GM23248 (cell line): ENCODE results near the gene MICU2. TPM values are rescaled to one million over a fixed set of nuclear protein-coding genes. Genes with fewer than 3 reads are reported as not detected.
A peak's percentile ranks its signal among the peaks of the same experiment; 100 is the strongest.

Experiments used
- DNase-seq: peaks from one replicate; pipeline ENCODE4 v3.0.0-alpha.2; 2015
- H2AFZ ChIP-seq: fragments of 200-600 bp; sonication (generic); 2 replicates; pipeline ENCODE4 v1.6.1; 2016; ENCODE audit warnings: antibody characterized with exemption
- H3F3A ChIP-seq: fragments of 200-600 bp; sonication (generic); 2 replicates; pipeline ENCODE4 v1.6.1; 2016; ENCODE audit warnings: mild to moderate bottlenecking, antibody characterized with exemption, mixed run types; ENCODE audit not compliant: insufficient read depth
- H3K27ac ChIP-seq: fragments of 200-600 bp; sonication (generic); 2 replicates; pipeline ENCODE4 v1.5.1; 2016; ENCODE audit warnings: mild to moderate bottlenecking
- H3K27me3 ChIP-seq: fragments of 200-600 bp; sonication (generic); replicated peaks from 2 replicates; pipeline ENCODE4 v1.6.1; 2016; ENCODE audit warnings: mild to moderate bottlenecking; ENCODE audit not compliant: insufficient read depth
- H3K36me3 ChIP-seq: fragments of 200-600 bp; sonication (generic); 2 replicates; pipeline ENCODE4 v1.6.1; 2016; ENCODE audit warnings: low read depth, mild to moderate bottlenecking
- H3K4me1 ChIP-seq: fragments of 200-600 bp; sonication (generic); 2 replicates; pipeline ENCODE4 v1.6.1; 2016; ENCODE audit warnings: mild to moderate bottlenecking; ENCODE audit not compliant: insufficient read depth
- H3K4me2 ChIP-seq: fragments of 200-600 bp; sonication (generic); one replicate; pipeline ENCODE4 v1.6.1; 2016; ENCODE audit warnings: mild to moderate bottlenecking; ENCODE audit not compliant: unreplicated experiment
- H3K4me3 ChIP-seq: fragments of 200-600 bp; sonication (generic); 2 replicates; pipeline ENCODE4 v1.5.1; 2016; ENCODE audit warnings: mild to moderate bottlenecking
- H3K79me2 ChIP-seq: fragments of 200-600 bp; sonication (generic); 2 replicates; pipeline ENCODE4 v1.6.1; 2016; ENCODE audit warnings: mild to moderate bottlenecking; ENCODE audit not compliant: insufficient read depth
- H3K9ac ChIP-seq: fragments of 200-600 bp; sonication (generic); 2 replicates; pipeline ENCODE4 v1.6.1; 2016; ENCODE audit warnings: mild to moderate bottlenecking
- H3K9me2 ChIP-seq: fragments of 200-600 bp; sonication (generic); 2 replicates; pipeline ENCODE4 v1.6.1; 2016; ENCODE audit warnings: mixed run types, mild to moderate bottlenecking, moderate library complexity; ENCODE audit not compliant: insufficient read depth
- H3K9me3 ChIP-seq: fragments of 200-600 bp; sonication (generic); one replicate; pipeline ENCODE4 v1.6.1; 2017; ENCODE audit warnings: low read depth
- H4K20me1 ChIP-seq: fragments of 200-600 bp; sonication (generic); 2 replicates; pipeline ENCODE4 v1.6.0; 2016; ENCODE audit not compliant: insufficient read depth
- EZH2 ChIP-seq: fragments of 200-600 bp; sonication (generic); IDR thresholded peaks from 2 replicates; pipeline ENCODE4 v1.6.1; 2018; ENCODE audit warnings: antibody characterized with exemption, mild to moderate bottlenecking; ENCODE audit not compliant: insufficient read depth, poor library complexity, severe bottlenecking
- EZH2phosphoT487 ChIP-seq: fragments of 200-600 bp; sonication (generic); IDR thresholded peaks from 2 replicates; pipeline ENCODE4 v1.6.1; 2018; ENCODE audit warnings: antibody characterized with exemption, moderate library complexity, mild to moderate bottlenecking, low read depth; ENCODE audit not compliant: insufficient read depth
- WGBS, 2 experiments: methylation state at CpG; one replicate each; pipeline ENCODE4 v1.1.6; 2015 to 2017; ENCODE audit warnings: low lambda C conversion rate in 2 of 2, low coverage in 1 of 2; ENCODE audit errors: missing lambda C conversion rate in 2 of 2; 5-methylcytosine and 5-hydroxymethylcytosine counted together
- in situ Hi-C: fragments of 300-500 bp; cut with MboI; formaldehyde crosslinking; loops from 2 replicates; pipeline ENCODE4 v1.15.0; 2020
- polyA plus RNA-seq: library from polyadenylated mRNA; unstranded; fragments of >200 nt; fragmentation: Nextera tagmentation; extraction: Ambion mirVana; gene quantifications from 2 replicates; pipeline ENCODE4 v1.2.1, GENCODE V29; 2016
- total RNA-seq: library from RNA; depleted of rRNA; stranded (reverse); fragments of >200 nt; shearing (Covaris generic); gene quantifications from 2 replicates; pipeline ENCODE4 v1.2.3, GENCODE V29; 2014

MICU2 gene
- total and polyA plus RNA-seq, 2 experiments from 2014 or later = 41.4 to 61.7 TPM

- no peak for DNase-seq
- TF ChIP-seq EZH2 (no peak), EZH2phosphoT487 (no peak)
- H3K27me3 ChIP-seq = no peaks in the 10 kb centered on the region
- no peaks in the 10 kb centered on the region for H4K20me1 ChIP-seq
- H3F3A ChIP-seq = no peaks in the 10 kb centered on the region
- no peaks in the 10 kb centered on the region for H3K4me1 ChIP-seq
- H2AFZ ChIP-seq = no peak overlapping the region
- H3K4me2 ChIP-seq = no peak overlapping the region
- no peak overlapping the region for H3K4me3 ChIP-seq
- H3K27ac ChIP-seq = no peak overlapping the region
- no peak overlapping the region for H3K9ac ChIP-seq
- no peaks in the 10 kb centered on the region for H3K9me2 ChIP-seq
- H3K79me2 ChIP-seq = peaks cover 22% of the 10 kb centered on the region
- in situ Hi-C loops = no loop called here
- no peaks in the 10 kb centered on the region for H3K9me3 ChIP-seq
- H3K36me3 ChIP-seq = no peaks in the 10 kb centered on the region
These were observed 62.7 kb downstream of the MICU2 start for GRCh38 chr13:21541271-21541670.

- Histone ChIP-seq H3K27me3 (no peaks in the 10 kb centered on the region), H3K27ac (no peak overlapping the region), H3K9me3 (no peaks in the 10 kb centered on the region), H3K4me3 (no peak overlapping the region), H3K4me1 (no peaks in the 10 kb centered on the region), H3F3A (no peaks in the 10 kb centered on the region), H3K9me2 (no peaks in the 10 kb centered on the region), H3K9ac (no peak overlapping the region), H2AFZ (no peak overlapping the region), H3K4me2 (no peak overlapping the region), H3K36me3 (no peaks in the 10 kb centered on the region), H4K20me1 (no peaks in the 10 kb centered on the region), H3K79me2 (peaks cover 22% of the 10 kb centered on the region)
- in situ Hi-C loops = no loop called here
- TF ChIP-seq EZH2phosphoT487 = no peak
- no peak for TF ChIP-seq EZH2
- DNase-seq = no peak
These were observed 64.3 kb downstream of the MICU2 start for GRCh38 chr13:21539687-21540086.

GRCh38 chr13:21538753-21539152 lies 65.2 kb downstream of the MICU2 start:
- no peaks in the 10 kb centered on the region for H3K36me3 ChIP-seq
- H3K4me3 ChIP-seq = no peak overlapping the region
- no peak overlapping the region for H2AFZ ChIP-seq
- DNase-seq = no peak
- H3K4me1 ChIP-seq = no peaks in the 10 kb centered on the region
- H3K4me2 ChIP-seq = no peak overlapping the region
- peaks cover 18% of the 10 kb centered on the region for H3K79me2 ChIP-seq
- in situ Hi-C loops = no loop called here
- no peak for TF ChIP-seq EZH2phosphoT487
- no peak for TF ChIP-seq EZH2
- no peaks in the 10 kb centered on the region for H4K20me1 ChIP-seq
- WGBS, 2 experiments = 96% methylated on average over 1 of the region's 1 CpG
- H3K9me3 ChIP-seq = no peaks in the 10 kb centered on the region
- no peak overlapping the region for H3K9ac ChIP-seq
- no peak overlapping the region for H3K27ac ChIP-seq
- no peaks in the 10 kb centered on the region for H3K27me3 ChIP-seq
- no peaks in the 10 kb centered on the region for H3K9me2 ChIP-seq
- no peaks in the 10 kb centered on the region for H3F3A ChIP-seq

GRCh38 chr13:21538280-21538679 lies 65.7 kb downstream of the MICU2 start:
- no peaks in the 10 kb centered on the region for H3K36me3 ChIP-seq
- no peak overlapping the region for H3K4me2 ChIP-seq
- H3K27ac ChIP-seq = no peak overlapping the region
- H3K4me1 ChIP-seq = no peaks in the 10 kb centered on the region
- TF ChIP-seq EZH2phosphoT487 (no peak), EZH2 (no peak)
- no peaks in the 10 kb centered on the region for H3K9me2 ChIP-seq
- H3K27me3 ChIP-seq = no peaks in the 10 kb centered on the region
- H3K9me3 ChIP-seq = no peaks in the 10 kb centered on the region
- in situ Hi-C loops = no loop called here
- no peak overlapping the region for H2AFZ ChIP-seq
- H3F3A ChIP-seq = no peaks in the 10 kb centered on the region
- no peaks in the 10 kb centered on the region for H4K20me1 ChIP-seq
- DNase-seq = no peak
- no peak overlapping the region for H3K4me3 ChIP-seq
- WGBS, 2 experiments = 95 to 100% methylated on average over 4 of the region's 4 CpGs
- H3K79me2 ChIP-seq = peaks cover 15% of the 10 kb centered on the region
- no peak overlapping the region for H3K9ac ChIP-seq

- Histone ChIP-seq H4K20me1 (no peaks in the 10 kb centered on the region), H3K9me3 (no peaks in the 10 kb centered on the region), H2AFZ (no peak overlapping the region), H3K79me2 (peaks cover 7% of the 10 kb centered on the region), H3K4me1 (no peaks in the 10 kb centered on the region), H3K27me3 (no peaks in the 10 kb centered on the region), H3K4me3 (no peak overlapping the region), H3K27ac (no peak overlapping the region), H3K36me3 (no peaks in the 10 kb centered on the region), H3K9ac (no peak overlapping the region), H3K4me2 (no peak overlapping the region), H3F3A (no peaks in the 10 kb centered on the region), H3K9me2 (no peaks in the 10 kb centered on the region)
- DNase-seq = peak; percentile 30
- TF ChIP-seq EZH2 = no peak
- TF ChIP-seq EZH2phosphoT487 = no peak
- in situ Hi-C loops = no loop called here
- 98 to 100% methylated on average over 1 of the region's 1 CpG for WGBS, 2 experiments
These were observed 66.9 kb downstream of the MICU2 start for GRCh38 chr13:21537105-21537504.
